Skeletal muscle tissue (tissue), 4 donors: ENCODE measurements around the gene COL4A1. TPM values are rescaled to one million over a fixed set of nuclear protein-coding genes. Genes with fewer than 3 reads are reported as not detected.

ENCODE experiments used
- H3K27ac ChIP-seq: one replicate; pipeline ENCODE4 v1.7.0; 2013; ENCODE audit warnings: mild to moderate bottlenecking, low read depth, low read length, inconsistent platforms
- H3K27me3 ChIP-seq, 3 donors: one replicate each; pipeline ENCODE4 v1.7.0; 2013; ENCODE audit warnings: low read length in 3 of 3; ENCODE audit not compliant: control insufficient read depth in 3 of 3, insufficient read depth in 3 of 3
- H3K36me3 ChIP-seq, 3 donors: one replicate each; pipeline ENCODE4 v1.7.0; 2013; ENCODE audit warnings: low read length in 3 of 3; ENCODE audit not compliant: control insufficient read depth in 3 of 3, insufficient read depth in 3 of 3
- H3K4me1 ChIP-seq, 3 donors: one replicate each; pipeline ENCODE4 v1.7.0; 2013; ENCODE audit warnings: low read length in 3 of 3, mild to moderate bottlenecking in 3 of 3; ENCODE audit not compliant: control insufficient read depth in 3 of 3, insufficient read depth in 3 of 3
- H3K4me3 ChIP-seq, 3 donors: one replicate each; pipeline ENCODE4 v1.7.0; 2013; ENCODE audit warnings: low read length in 3 of 3
- H3K9ac ChIP-seq, 3 donors: one replicate each; pipeline ENCODE4 v1.7.0; 2013; ENCODE audit warnings: low read length in 3 of 3, mild to moderate bottlenecking in 3 of 3, moderate library complexity in 2 of 3, low read depth in 1 of 3
- H3K9me3 ChIP-seq, 3 donors: one replicate each; pipeline ENCODE4 v1.7.0; 2013; ENCODE audit warnings: low read length in 3 of 3; ENCODE audit not compliant: control insufficient read depth in 3 of 3
- total RNA-seq: library from RNA; depleted of rRNA; stranded (reverse); fragments of >200 nt; gene quantifications from one replicate; pipeline ENCODE4 v1.2.3, GENCODE V29; 2014
- donor health status: Osteomylitis.

The COL4A1 gene
- total RNA-seq, 1 donor from 2014 or later = 774 TPM

GRCh38 chr13:110130431-110130830 lies 176.5 kb downstream of the COL4A1 start:
- Histone ChIP-seq H3K36me3 (no peaks in the 10 kb centered on the region), H3K4me3 (no peak overlapping the region), H3K4me1 (peaks cover 35 to 58% (median 45%) of the 10 kb centered on the region in 3 donors), H3K27ac (peak overlapping the region; percentile 77), H3K9ac (peak overlapping the region in 1 of 3 donors; percentile 17), H3K9me3 (no peaks in the 10 kb centered on the region), H3K27me3 (no peaks in the 10 kb centered on the region)

GRCh38 chr13:110129539-110130186 lies 177.3 kb downstream of the COL4A1 start:
- Histone ChIP-seq H3K4me3 (peak overlapping the region in 1 of 3 donors; percentile 54), H3K4me1 (peaks cover 27 to 52% (median 45%) of the 10 kb centered on the region in 3 donors), H3K36me3 (no peaks in the 10 kb centered on the region), H3K9ac (peak overlapping the region in 1 of 3 donors; percentile 52), H3K27ac (peak overlapping the region; percentile 77), H3K27me3 (no peaks in the 10 kb centered on the region), H3K9me3 (no peaks in the 10 kb centered on the region)

- Histone ChIP-seq H3K36me3 (no peaks in the 10 kb centered on the region), H3K4me3 (peak overlapping the region in 1 of 3 donors; percentile 54), H3K9ac (peak overlapping the region in 1 of 3 donors; percentile 52), H3K4me1 (peaks cover 23 to 49% (median 42%) of the 10 kb centered on the region in 3 donors), H3K9me3 (no peaks in the 10 kb centered on the region), H3K27me3 (no peaks in the 10 kb centered on the region), H3K27ac (peak overlapping the region; percentile 77)
Measured at GRCh38 chr13:110129076-110129475, 177.9 kb downstream of the COL4A1 start.

GRCh38 chr13:110128546-110128945 lies 178.4 kb downstream of the COL4A1 start:
- Histone ChIP-seq H3K27ac (peak overlapping the region; percentile 77), H3K9ac (peak overlapping the region in 1 of 3 donors; percentile 45), H3K36me3 (no peaks in the 10 kb centered on the region), H3K4me3 (no peak overlapping the region), H3K27me3 (no peaks in the 10 kb centered on the region), H3K9me3 (no peaks in the 10 kb centered on the region), H3K4me1 (peaks cover 21 to 45% (median 39%) of the 10 kb centered on the region in 3 donors)

GRCh38 chr13:110127986-110128511 lies 178.9 kb downstream of the COL4A1 start:
- Histone ChIP-seq H3K9me3 (no peaks in the 10 kb centered on the region), H3K4me3 (no peak overlapping the region), H3K36me3 (no peaks in the 10 kb centered on the region), H3K27me3 (no peaks in the 10 kb centered on the region), H3K9ac (peak overlapping the region in 1 of 3 donors; percentile 45), H3K4me1 (peaks cover 21 to 42% (median 37%) of the 10 kb centered on the region in 3 donors), H3K27ac (peak overlapping the region; percentile 77)

GRCh38 chr13:110126391-110126961 lies 180.5 kb downstream of the COL4A1 start:
- H3K36me3 ChIP-seq = no peaks in the 10 kb centered on the region
- peaks cover 21 to 39% (median 38%) of the 10 kb centered on the region in 3 donors for H3K4me1 ChIP-seq
- peak overlapping the region in 2 of 3 donors; percentile 17 to 56 for H3K4me3 ChIP-seq
- H3K27ac ChIP-seq = peak overlapping the region; percentile 77
- no peaks in the 10 kb centered on the region for H3K9me3 ChIP-seq
- H3K9ac ChIP-seq = peak overlapping the region; percentile 20 to 81 (median 54)
- H3K27me3 ChIP-seq = no peaks in the 10 kb centered on the region

- Histone ChIP-seq H3K9me3 (no peaks in the 10 kb centered on the region), H3K27ac (peak overlapping the region; percentile 77), H3K36me3 (no peaks in the 10 kb centered on the region), H3K4me3 (peak overlapping the region in 1 of 3 donors; percentile 17), H3K9ac (peak overlapping the region; percentile 20 to 81 (median 54)), H3K4me1 (peaks cover 21 to 39% (median 38%) of the 10 kb centered on the region in 3 donors), H3K27me3 (peaks cover 0 to 1% (median 0%) of the 10 kb centered on the region in 3 donors)
Measured at GRCh38 chr13:110125613-110126272, 181.2 kb downstream of the COL4A1 start.

GRCh38 chr13:110125157-110125556 lies 181.8 kb downstream of the COL4A1 start:
- Histone ChIP-seq H3K36me3 (no peaks in the 10 kb centered on the region), H3K4me3 (no peak overlapping the region), H3K9me3 (no peaks in the 10 kb centered on the region), H3K9ac (no peak overlapping the region), H3K4me1 (peaks cover 21 to 41% (median 38%) of the 10 kb centered on the region in 3 donors), H3K27me3 (peaks cover 0 to 4% (median 0%) of the 10 kb centered on the region in 3 donors), H3K27ac (no peak overlapping the region)

- no peak overlapping the region for H3K27ac ChIP-seq
- no peak overlapping the region for H3K9ac ChIP-seq
- H3K4me1 ChIP-seq = peaks cover 21 to 39% (median 33%) of the 10 kb centered on the region in 3 donors
- no peaks in the 10 kb centered on the region for H3K9me3 ChIP-seq
- H3K27me3 ChIP-seq = peaks cover 0 to 4% (median 0%) of the 10 kb centered on the region in 3 donors
- no peaks in the 10 kb centered on the region for H3K36me3 ChIP-seq
- no peak overlapping the region for H3K4me3 ChIP-seq
Measured at GRCh38 chr13:110124201-110124940, 182.6 kb downstream of the COL4A1 start.
